HepG2 (cell line): ENCODE results near the gene LAMP2. TPM values are rescaled to one million over a fixed set of nuclear protein-coding genes. Genes with fewer than 3 reads are reported as not detected.

ENCODE experiments used
- ATAC-seq: fragments of 200-7000 bp; cut with Tn5 transposase; 3 replicates; pipeline ENCODE4 v1.9.1; 2020; ENCODE audit warnings: mild to moderate bottlenecking, moderate library complexity
- BruUV-seq: library from RNA; stranded (reverse); fragments of 400-500 nt; replicated peaks from 2 replicates; lab custom pipeline; 2021; lab: Mats Ljungman, UMichigan
- CTCF ChIA-PET: fragments of 300-600 bp; formaldehyde crosslinking; extraction: SDS; loops from one replicate; lab custom pipeline; 2021; ENCODE audit warnings: low total read pairs, inconsistent platforms, low intra/inter-chr PET ratio; lab: Yijun Ruan, JAX
- POLR2A ChIA-PET: fragments of 350-600 bp; sonication (Branson Sonifier 250); formaldehyde crosslinking; loops from one replicate; lab custom pipeline; 2020; ENCODE audit warnings: antibody characterized with exemption, inconsistent platforms; lab: Yijun Ruan, JAX
- DNase-seq: peaks from one replicate; pipeline ENCODE4 v3.0.0-alpha.2; 2015; ENCODE audit warnings: low spot score
- FAIRE-seq: peaks from 3 replicates; lab custom pipeline; 2011; peaks lifted over from hg19 to GRCh38; lab: Jason Lieb, UNC
- H2AFZ ChIP-seq: one replicate; pipeline ENCODE4 v1.6.1; 2011; ENCODE audit warnings: low read length, inconsistent platforms
- H3K27ac ChIP-seq: fragments of 300-600 bp; 3 replicates; pipeline ENCODE4 v1.8.0; 2011; ENCODE audit warnings: mixed run types, mild to moderate bottlenecking, mixed read lengths, low read length, inconsistent platforms; ENCODE audit not compliant: insufficient read depth; ENCODE audit errors: extremely low read length
- H3K27me3 ChIP-seq, 2 experiments: fragments of 200-600 bp in 1 of 2; 2 replicates in 1 of 2; 3 replicates in 1 of 2; pipeline versions ENCODE4 v1.6.0 to v1.8.0; 2011; ENCODE audit warnings: low read length in 2 of 2, mild to moderate bottlenecking in 2 of 2, moderate library complexity in 2 of 2, inconsistent platforms in 1 of 2; ENCODE audit not compliant: insufficient read depth in 2 of 2, control insufficient read depth in 1 of 2
- H3K36me3 ChIP-seq, 2 experiments: fragments of 200-600 bp in 1 of 2; replicated peaks in 1 of 2; 2 replicates in 1 of 2; 3 replicates in 1 of 2; pipeline versions ENCODE4 v1.5.1 to v1.8.0; 2011; ENCODE audit warnings: low read length in 2 of 2, inconsistent platforms in 1 of 2; ENCODE audit not compliant: insufficient read depth in 2 of 2, control insufficient read depth in 1 of 2
- H3K4me1 ChIP-seq: 2 replicates; pipeline ENCODE4 v1.5.1; 2012; ENCODE audit warnings: low read length, inconsistent platforms; ENCODE audit not compliant: insufficient read depth
- H3K4me2 ChIP-seq: 2 replicates; pipeline ENCODE4 v1.6.0; 2011; ENCODE audit warnings: low read depth, low read length, inconsistent platforms
- H3K4me3 ChIP-seq, 3 experiments: fragments of 200-600 bp in 1 of 3; sonication (generic), shearing (Covaris generic) in 1 of 3; replicated peaks in 1 of 3; 2 replicates each; pipeline ENCODE4 v1.5.1; 2011 to 2016; ENCODE audit warnings: low read length in 3 of 3, inconsistent platforms in 2 of 3, low read depth in 2 of 3, mild to moderate bottlenecking in 2 of 3, control low read depth in 1 of 3, mixed read lengths in 1 of 3; ENCODE audit not compliant: insufficient read depth in 1 of 3
- H3K79me2 ChIP-seq: one replicate; pipeline ENCODE4 v1.6.1; 2011; ENCODE audit warnings: low read length, inconsistent platforms; ENCODE audit not compliant: insufficient read depth
- H3K9ac ChIP-seq: 2 replicates; pipeline ENCODE4 v1.6.0; 2011; ENCODE audit warnings: mild to moderate bottlenecking, low read depth, low read length, inconsistent platforms; ENCODE audit not compliant: insufficient read depth
- H3K9me3 ChIP-seq: 2 replicates; pipeline ENCODE4 v1.5.1; 2012; ENCODE audit warnings: mild to moderate bottlenecking, low read length
- H4K20me1 ChIP-seq: 2 replicates; pipeline ENCODE4 v1.6.0; 2011; ENCODE audit warnings: inconsistent platforms, mild to moderate bottlenecking, low read length, moderate library complexity; ENCODE audit not compliant: insufficient read depth
- ATF7 ChIP-seq, 2 experiments: fragments of 450-650 bp in 1 of 2; sonication (generic) in 1 of 2; formaldehyde crosslinking in 1 of 2; IDR thresholded peaks; 2 replicates each; pipeline versions ENCODE4 v1.4.0 to v1.6.1; 2016 to 2020; ENCODE audit warnings: antibody characterized with exemption in 1 of 2, mild to moderate bottlenecking in 1 of 2, missing genetic modification reagents in 1 of 2
- KDM5B ChIP-seq: sonication (generic); formaldehyde crosslinking; IDR thresholded peaks from 2 replicates; pipeline ENCODE4 v1.4.0; 2020; ENCODE audit warnings: missing genetic modification reagents, mild to moderate bottlenecking, borderline replicate concordance
- RBM22 ChIP-seq: fragments of 200-400 bp; formaldehyde crosslinking; optimal IDR thresholded peaks from 2 replicates; pipeline ENCODE3; 2017; ENCODE audit warnings: mild to moderate bottlenecking, low read length, moderate library complexity
- REXO4 ChIP-seq: sonication (generic); formaldehyde crosslinking; IDR thresholded peaks from 2 replicates; pipeline ENCODE4 v1.8.0; 2022; ENCODE audit warnings: missing genetic modification reagents, mild to moderate bottlenecking, borderline replicate concordance
- RNF219 ChIP-seq: sonication (generic); formaldehyde crosslinking; IDR thresholded peaks from 2 replicates; pipeline ENCODE4 v1.5.0; 2020; ENCODE audit warnings: mild to moderate bottlenecking, missing genetic modification reagents
- U2AF1 ChIP-seq: fragments of 200-400 bp; formaldehyde crosslinking; optimal IDR thresholded peaks from 2 replicates; pipeline ENCODE3; 2017; ENCODE audit warnings: mild to moderate bottlenecking, low read depth, low read length
- ZC3H4 ChIP-seq: sonication (generic); formaldehyde crosslinking; IDR thresholded peaks from 2 replicates; pipeline ENCODE4 v1.4.0; 2020; ENCODE audit warnings: missing genetic modification reagents, borderline replicate concordance
- ZKSCAN5 ChIP-seq: sonication (generic); formaldehyde crosslinking; IDR thresholded peaks from 2 replicates; pipeline ENCODE4 v1.5.1; 2020; ENCODE audit warnings: mild to moderate bottlenecking, missing genetic modification reagents
- ZMYM4 ChIP-seq: sonication (generic); formaldehyde crosslinking; IDR thresholded peaks from 2 replicates; pipeline ENCODE4 v1.8.1; 2023; ENCODE audit warnings: mild to moderate bottlenecking, missing genetic modification reagents
- ZNF567 ChIP-seq: sonication (generic); formaldehyde crosslinking; IDR thresholded peaks from 2 replicates; pipeline ENCODE4 v1.8.1; 2023; ENCODE audit warnings: mild to moderate bottlenecking, missing genetic modification reagents, borderline replicate concordance
- WGBS: methylation state at CpG from one replicate; pipeline ENCODE4 v1.1.6; 2017; ENCODE audit warnings: low lambda C conversion rate; 5-methylcytosine and 5-hydroxymethylcytosine counted together
- in situ Hi-C: cut with HindIII; loops from 2 replicates; pipeline ENCODE4 v1.10.0; 2017; ENCODE audit warnings: low pct_unique_long_range_greater_than_20kb; ENCODE audit not compliant: extremely low pct_ligation_motif_present
- intact Hi-C: fragments of 100-400 bp; cut with micrococcal nuclease; formaldehyde crosslinking; loops from one replicate; pipeline ENCODE4 v1.10.0; 2022; ENCODE audit not compliant: unreplicated experiment
- polyA plus RNA-seq, 8 experiments: library from polyadenylated mRNA; depleted of rRNA in 3 of 8; stranded (reverse) in 7 of 8; unstranded in 1 of 8; fragments of >200 nt; fragmentation: Illumina TruSeq in 4 of 8; extraction: Trizol in 4 of 8; gene quantifications; 2 replicates each; pipeline versions ENCODE4 v1.2.1 to v1.2.3, GENCODE V29; 2011 to 2016; ENCODE audit warnings: low read depth in 4 of 8, missing spikeins in 1 of 8, mixed read lengths in 1 of 8; ENCODE audit not compliant: insufficient read depth in 1 of 8
- total RNA-seq, 5 experiments: library from RNA; depleted of rRNA; stranded (reverse); fragments of >200 nt; fragmentation: Illumina TruSeq; extraction: Trizol; gene quantifications; 2 replicates each; pipeline ENCODE4 v1.2.3, GENCODE V29; 2016; ENCODE audit warnings: low read depth in 1 of 5
- TF ChIP-seq, protein P1 (sequence below): IDR thresholded peaks from 2 replicates; pipeline ENCODE4 v1.6.1; 2016; ENCODE audit warnings: missing compliant biosample characterization, missing genetic modification reagents, borderline replicate concordance
- TF ChIP-seq, protein P2 (sequence below): sonication (generic); formaldehyde crosslinking; IDR thresholded peaks from 2 replicates; pipeline ENCODE4 v1.4.0; 2020; ENCODE audit warnings: mild to moderate bottlenecking, missing genetic modification reagents
- TF ChIP-seq, protein P3 (sequence below): sonication (generic); formaldehyde crosslinking; IDR thresholded peaks from 2 replicates; pipeline ENCODE4 v1.8.0; 2022; ENCODE audit warnings: mild to moderate bottlenecking, missing genetic modification reagents; ENCODE audit not compliant: insufficient replicate concordance

The LAMP2 gene
- total and polyA plus RNA-seq, 2 of the 13 experiments (the other 11 are each of a cell fraction or from before 2014, with no cell fraction given), result 127 to 170 TPM

GRCh38 chrX:120426599-120426998, 42.5 kb downstream of the LAMP2 start:
- intact Hi-C loops, result no loop called here

DNA sequence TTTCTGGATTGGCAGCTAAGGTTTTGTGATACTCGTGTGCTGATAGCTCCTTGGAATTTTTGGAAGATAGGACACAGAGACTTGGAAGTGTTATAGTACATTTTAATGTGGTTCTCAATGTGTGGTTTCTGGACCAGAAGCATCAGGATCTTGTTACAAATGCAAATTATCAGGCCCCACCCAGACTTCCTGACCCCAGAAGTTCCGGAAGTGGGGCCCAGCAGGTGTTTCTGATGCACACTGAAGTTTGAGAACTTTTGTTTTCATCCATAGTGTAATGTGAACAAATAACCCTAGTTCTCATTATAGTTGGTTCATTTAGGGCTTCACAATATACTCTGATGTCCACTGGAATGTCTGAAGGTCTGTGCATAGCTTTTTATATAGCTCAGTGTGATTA, 49.6 kb downstream of the LAMP2 start:
- no peak overlapping the region for H3K4me2 ChIP-seq
- H3K4me3 ChIP-seq, result no peak overlapping the region
- H3K4me1 ChIP-seq, result peaks cover 2% of the 10 kb centered on the region; the same call in 1 of the 2 replicates
- intact Hi-C loops, result no loop called here
- ATAC-seq, result no peak
- no peaks in the 10 kb centered on the region for H3K36me3 ChIP-seq
- ChIA-PET POLR2A (no interaction called here), CTCF (no interaction called here)
- FAIRE-seq, result no peak
- no peaks in the 10 kb centered on the region for H3K79me2 ChIP-seq
- H4K20me1 ChIP-seq, result no peaks in the 10 kb centered on the region
- H3K27ac ChIP-seq, result no peak overlapping the region
- H3K9ac ChIP-seq, result no peak overlapping the region
- whole genome bisulfite sequencing, result 10% methylated on average over 2 of the region's 2 CpGs
- no peak for DNase-seq
- no TSS peak for BruUV-seq
- in situ Hi-C loops, result no loop called here
- no peaks in the 10 kb centered on the region for H3K9me3 ChIP-seq
- no peaks in the 10 kb centered on the region for H3K27me3 ChIP-seq
- no peak overlapping the region for H2AFZ ChIP-seq
- TF ChIP-seq, protein P1, sequence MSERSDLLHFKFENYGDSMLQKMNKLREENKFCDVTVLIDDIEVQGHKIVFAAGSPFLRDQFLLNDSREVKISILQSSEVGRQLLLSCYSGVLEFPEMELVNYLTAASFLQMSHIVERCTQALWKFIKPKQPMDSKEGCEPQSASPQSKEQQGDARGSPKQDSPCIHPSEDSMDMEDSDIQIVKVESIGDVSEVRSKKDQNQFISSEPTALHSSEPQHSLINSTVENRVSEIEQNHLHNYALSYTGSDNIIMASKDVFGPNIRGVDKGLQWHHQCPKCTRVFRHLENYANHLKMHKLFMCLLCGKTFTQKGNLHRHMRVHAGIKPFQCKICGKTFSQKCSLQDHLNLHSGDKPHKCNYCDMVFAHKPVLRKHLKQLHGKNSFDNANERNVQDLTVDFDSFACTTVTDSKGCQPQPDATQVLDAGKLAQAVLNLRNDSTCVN (CRISPR knock-in tag), result no peak
- TF ChIP-seq ZMYM4 (CRISPR knock-in tag), result no peak
- no peak for TF ChIP-seq RBM22
- TF ChIP-seq REXO4 (CRISPR knock-in tag), result no peak
- TF ChIP-seq U2AF1, result no peak
- TF ChIP-seq RNF219 (CRISPR knock-in tag), result no peak
- TF ChIP-seq, protein P2, sequence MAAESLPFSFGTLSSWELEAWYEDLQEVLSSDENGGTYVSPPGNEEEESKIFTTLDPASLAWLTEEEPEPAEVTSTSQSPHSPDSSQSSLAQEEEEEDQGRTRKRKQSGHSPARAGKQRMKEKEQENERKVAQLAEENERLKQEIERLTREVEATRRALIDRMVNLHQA (CRISPR knock-in tag), result no peak
- no peak for TF ChIP-seq KDM5B (CRISPR knock-in tag)

More at GRCh38 chrX:120426599-120426998, 42.5 kb downstream of the LAMP2 start:
- H3K36me3 ChIP-seq, result no peaks in the 10 kb centered on the region
- no peaks in the 10 kb centered on the region for H3K27me3 ChIP-seq
- H3K4me2 ChIP-seq, result no peak overlapping the region
- no peak overlapping the region for H2AFZ ChIP-seq
- ChIA-PET POLR2A (no interaction called here), CTCF (no interaction called here)
- DNase-seq, result no peak
- BruUV-seq, result no TSS peak
- H3K79me2 ChIP-seq, result no peaks in the 10 kb centered on the region
- no peak overlapping the region for H3K27ac ChIP-seq
- peaks cover 30% of the 10 kb centered on the region for H3K4me1 ChIP-seq
- no peaks in the 10 kb centered on the region for H3K9me3 ChIP-seq
- H3K9ac ChIP-seq, result no peak overlapping the region
- no peak overlapping the region for H3K4me3 ChIP-seq
- FAIRE-seq, result no peak
- H4K20me1 ChIP-seq, result no peaks in the 10 kb centered on the region
- TF ChIP-seq ZC3H4 (CRISPR knock-in tag) (no peak), ZKSCAN5 (CRISPR knock-in tag) (no peak), ZNF567 (no peak), ATF7 (IDR thresholded peaks at IDR 0.05) (peak; percentile 77), ATF7 (CRISPR knock-in tag; IDR thresholded peaks at IDR 0.05) (no peak)
- TF ChIP-seq, protein P3, sequence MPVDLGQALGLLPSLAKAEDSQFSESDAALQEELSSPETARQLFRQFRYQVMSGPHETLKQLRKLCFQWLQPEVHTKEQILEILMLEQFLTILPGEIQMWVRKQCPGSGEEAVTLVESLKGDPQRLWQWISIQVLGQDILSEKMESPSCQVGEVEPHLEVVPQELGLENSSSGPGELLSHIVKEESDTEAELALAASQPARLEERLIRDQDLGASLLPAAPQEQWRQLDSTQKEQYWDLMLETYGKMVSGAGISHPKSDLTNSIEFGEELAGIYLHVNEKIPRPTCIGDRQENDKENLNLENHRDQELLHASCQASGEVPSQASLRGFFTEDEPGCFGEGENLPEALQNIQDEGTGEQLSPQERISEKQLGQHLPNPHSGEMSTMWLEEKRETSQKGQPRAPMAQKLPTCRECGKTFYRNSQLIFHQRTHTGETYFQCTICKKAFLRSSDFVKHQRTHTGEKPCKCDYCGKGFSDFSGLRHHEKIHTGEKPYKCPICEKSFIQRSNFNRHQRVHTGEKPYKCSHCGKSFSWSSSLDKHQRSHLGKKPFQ, result no peak
- in situ Hi-C loops, result no loop called here
- no peak for ATAC-seq
